H1 (cell line): ENCODE data around the gene SCNN1B. TPM values are rescaled to one million over a fixed set of nuclear protein-coding genes. Genes with fewer than 3 reads are reported as not detected.

Experiments used
- CHD7 ChIP-seq: fragments of 300-600 bp; sonication (generic); IDR thresholded peaks from 2 replicates; pipeline ENCODE4 v1.7.1; 2012; ENCODE audit warnings: low read length, moderate library complexity, mild to moderate bottlenecking, inconsistent platforms; ENCODE audit not compliant: insufficient replicate concordance
- EGR1 ChIP-seq: IDR thresholded peaks from 2 replicates; pipeline ENCODE4 v1.6.1; 2011; ENCODE audit warnings: low read depth, low read length, borderline replicate concordance
- GABPA ChIP-seq: IDR thresholded peaks from 2 replicates; pipeline ENCODE4 v1.6.1; 2011; ENCODE audit warnings: mild to moderate bottlenecking, low read length, moderate library complexity, borderline replicate concordance; ENCODE audit not compliant: insufficient read depth
- SAP30 ChIP-seq: fragments of 300-600 bp; sonication (generic); IDR thresholded peaks from 2 replicates; pipeline ENCODE4 v1.7.1; 2012; ENCODE audit warnings: low read length, moderate library complexity, mild to moderate bottlenecking, inconsistent platforms; ENCODE audit not compliant: insufficient read depth, insufficient replicate concordance
- USF2 ChIP-seq: IDR thresholded peaks from 2 replicates; pipeline ENCODE4 v1.6.1; 2011; ENCODE audit warnings: low read length, improper control_type of control experiment
- ZNF274 ChIP-seq: IDR thresholded peaks from 2 replicates; pipeline ENCODE4 v1.7.0; 2012; ENCODE audit warnings: low read length, borderline replicate concordance; ENCODE audit errors: extremely low read depth
- polyA plus RNA-seq, 7 experiments: library from polyadenylated mRNA; depleted of rRNA in 3 of 7; stranded (reverse) in 5 of 7; unstranded in 2 of 7; fragments of >200 nt in 5 of 7; fragments of 200-250 nt in 2 of 7; gene quantifications; 1 replicate in 5 of 7; 2 replicates in 1 of 7; 4 replicates in 1 of 7; pipeline versions ENCODE4 v1.2.1 to v1.2.3, GENCODE V29; 2011 to 2013; ENCODE audit warnings: missing spikeins in 2 of 7, mixed read lengths in 2 of 7
- total RNA-seq: library from RNA; stranded (reverse); fragmentation: NEBNext Ultra II Directional; extraction: Animal tissue kit (Norgen Biotek cat#: 25700); gene quantifications from 2 replicates; pipeline ENCODE4 v1.2.1, GENCODE V29; 2021

SCNN1B gene
- total and polyA plus RNA-seq, 2 of the 8 experiments (the other 6 are each of a cell fraction or from before 2014, with no cell fraction given): 0.20 to 0.95 TPM

GRCh38 chr16:23354246-23354645 lies 52.1 kb downstream of the SCNN1B start (continued):
- no peak for TF ChIP-seq CHD7
- TF ChIP-seq ZNF274: no peak
- TF ChIP-seq SAP30: no peak
- no peak for TF ChIP-seq USF2
- TF ChIP-seq GABPA: no peak
- TF ChIP-seq EGR1: no peak
